Uterus (tissue), 2 donors: Measurements from ENCODE around the gene ARHGEF7.

ENCODE experiments used
- CTCF ChIP-seq, 4 experiments: fragments of 200-600 bp in 2 of 4; fragments of 450-650 bp in 2 of 4; sonication (generic) in 2 of 4; IDR thresholded peaks; one replicate each; pipeline ENCODE4 v1.5.1; 2016 to 2019; ENCODE audit warnings: antibody characterized with exemption in 4 of 4, mild to moderate bottlenecking in 2 of 4, moderate library complexity in 1 of 4
- POLR2A ChIP-seq, 2 donors: fragments of 450-650 bp; IDR thresholded peaks; one replicate each; pipeline ENCODE4 v1.6.1; 2016; ENCODE audit warnings: antibody characterized with exemption in 2 of 2, mild to moderate bottlenecking in 1 of 2, moderate library complexity in 1 of 2

DNA sequence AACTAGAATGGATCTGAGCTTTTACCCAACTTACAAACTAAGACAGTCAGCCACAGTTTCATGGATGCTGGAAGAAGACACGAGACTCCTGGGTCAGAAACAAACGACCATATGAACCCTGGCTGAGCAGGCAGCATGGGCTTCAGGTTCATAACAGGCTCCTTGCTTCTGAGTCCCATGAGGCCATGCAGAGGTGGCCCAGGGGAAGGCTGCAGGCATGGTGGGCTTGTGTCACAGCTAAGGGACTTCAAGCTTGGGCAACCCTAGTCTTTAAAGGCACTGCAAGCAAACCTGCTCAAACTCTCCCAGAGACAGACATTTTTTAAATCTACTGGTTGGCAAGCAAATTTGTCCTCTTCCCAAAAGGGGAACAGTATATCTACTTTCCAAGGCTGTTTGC lies 5.1 kb upstream of the ARHGEF7 start:
- TF ChIP-seq POLR2A (IDR thresholded peaks at IDR 0.05) (no peak), CTCF (IDR thresholded peaks at IDR 0.05) (no peak)
